ENCODE measurements around the gene WDPCP. TPM values are rescaled to one million over a fixed set of nuclear protein-coding genes. Genes with fewer than 3 reads are reported as not detected.

The WDPCP gene
- total and polyA plus RNA-seq, 2 of the 8 experiments (the other 6 are each of a cell fraction or from before 2014, with no cell fraction given) = 9.3 to 25.8 TPM

DNA sequence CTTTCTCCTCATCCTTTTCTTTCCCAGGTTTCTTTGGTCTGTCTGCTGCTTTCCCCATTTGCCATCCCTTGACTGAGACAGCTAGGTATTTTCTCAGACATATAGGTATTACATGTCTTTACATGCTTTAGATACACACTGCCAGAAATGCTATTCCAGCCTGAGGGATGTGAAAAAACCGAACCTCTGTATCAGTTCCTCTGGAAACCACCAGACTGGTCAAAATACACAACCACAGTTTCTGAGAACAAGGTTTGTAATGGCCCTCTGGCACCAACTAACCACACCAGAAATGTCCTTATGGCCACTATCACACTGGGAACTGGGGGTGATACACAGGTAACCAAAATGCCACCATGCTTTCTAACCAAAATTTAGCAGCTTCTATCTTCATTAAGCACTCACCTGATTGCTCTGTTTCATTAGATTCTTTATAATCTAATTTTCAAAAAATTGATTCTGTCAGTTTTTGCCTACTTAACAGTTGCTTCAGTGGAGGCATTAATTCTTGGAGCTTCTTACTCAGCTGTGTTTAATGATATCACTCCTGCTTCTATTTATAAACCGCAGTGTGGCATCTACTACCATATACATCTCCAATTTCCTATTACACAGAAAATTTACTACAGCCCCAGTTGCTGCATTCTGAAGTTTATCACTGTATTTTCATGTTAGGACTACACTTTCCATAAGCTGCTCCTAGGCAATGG is 243.5 kb downstream of the WDPCP start:
- H3K23ac ChIP-seq (ENCODE audit: insufficient read length) = no peak overlapping the region
- FAIRE-seq = no peak
- H2BK120ac ChIP-seq (replicated peaks; ENCODE audit: low read depth, low read length) = no peak overlapping the region
- no peaks in the 10 kb centered on the region for H3K4me1 ChIP-seq (replicated peaks in 1 of 4; ENCODE audit: control insufficient read depth in 3 of 4, insufficient read depth in 4 of 4, low read length in 3 of 4)
- H3K9me3 ChIP-seq (ENCODE audit: insufficient read depth in 2 of 2, low read depth in 1 of 2, low read length in 1 of 2) = peaks cover 12 to 21% of the 10 kb centered on the region in 2 experiments
- no peak overlapping the region for H3K4me3 ChIP-seq (ENCODE audit: extremely low read depth in 1 of 4, insufficient read depth in 2 of 4, low read depth in 3 of 4, low read length in 4 of 4)
- H2AFZ ChIP-seq (ENCODE audit: low read length) = no peak overlapping the region
- no peak overlapping the region for H3K4ac ChIP-seq (replicated peaks; ENCODE audit: insufficient read length, low read depth, low read length)
- no peak overlapping the region for H3K4me2 ChIP-seq (ENCODE audit: insufficient read depth in 1 of 2, low read depth in 2 of 2, low read length in 2 of 2)
- no peak overlapping the region for H4K8ac ChIP-seq (ENCODE audit: extremely low read depth, insufficient read depth, low read length)
- DNase-seq (ENCODE audit: low read depth in 1 of 2, low spot score in 2 of 2) = no peak
- peaks cover 0 to 1% (median 0%) of the 10 kb centered on the region in 4 experiments; a peak in 1 of 7 replicates for H3K27me3 ChIP-seq (replicated peaks in 1 of 4; ENCODE audit: control insufficient read depth in 3 of 4, extremely low read depth in 1 of 4, insufficient read depth in 3 of 4, low read length in 3 of 4)
- no peak overlapping the region for H3K14ac ChIP-seq (ENCODE audit: insufficient read length)
- POLR2A ChIA-PET (ENCODE audit: partially characterized antibody) = no interaction called here
- no peak overlapping the region for H2BK12ac ChIP-seq (ENCODE audit: low read depth, low read length)
- CTCF ChIA-PET (ENCODE audit: partially characterized antibody) = interaction anchor here (0.6 to 1.2 kb wide), 3 partner anchors 9 to 398 kb away, joined by 3 read pairs; no protein-coding TSS in a partner anchor
- no peak overlapping the region for H3K18ac ChIP-seq (ENCODE audit: extremely low read depth, low read length)
- no peaks in the 10 kb centered on the region for H4K20me1 ChIP-seq (replicated peaks in 1 of 2; ENCODE audit: control insufficient read depth in 1 of 2, insufficient read depth in 2 of 2, low read length in 2 of 2)
- WGBS, 2 experiments (ENCODE audit: extremely low coverage in 1 of 2, insufficient coverage in 1 of 2, insufficient read length in 1 of 2, insufficient replicate concordance in 2 of 2, low coverage in 1 of 2, low lambda C conversion rate in 2 of 2, missing lambda C conversion rate in 1 of 2) = 88% methylated on average over 2 of the region's 2 CpGs; no CpG with 5 or more reads in 1 of the 2 experiments
- no peak overlapping the region for H2BK20ac ChIP-seq (ENCODE audit: low read length)
- no peaks in the 10 kb centered on the region for H3K79me2 ChIP-seq (ENCODE audit: control insufficient read depth in 1 of 2, insufficient read depth in 2 of 2, low read length in 2 of 2)
- H3K56ac ChIP-seq (replicated peaks; ENCODE audit: insufficient read length, low read depth, low read length) = no peak overlapping the region
- H3K79me1 ChIP-seq (ENCODE audit: low read depth, low read length) = no peaks in the 10 kb centered on the region
- no peak overlapping the region for H2AK5ac ChIP-seq (ENCODE audit: low read depth, low read length)
- H2BK5ac ChIP-seq (ENCODE audit: low read depth, low read length) = no peak overlapping the region
- no peak overlapping the region for H2BK15ac ChIP-seq (ENCODE audit: low read length)
- H3K27ac ChIP-seq (ENCODE audit: low read depth, low read length) = no peak overlapping the region
- no peak overlapping the region for H4K5ac ChIP-seq (ENCODE audit: insufficient read length, low read depth, low read length)
- no peak for TF ChIP-seq ASH2L (IDR thresholded peaks at IDR 0.05; ENCODE audit: low read length)
- no peak for TF ChIP-seq CHD2 (IDR thresholded peaks at IDR 0.05; ENCODE audit: low read length)
- no peak for TF ChIP-seq MAX (IDR thresholded peaks at IDR 0.05)
- TF ChIP-seq GABPA (IDR thresholded peaks at IDR 0.05; ENCODE audit: borderline replicate concordance, insufficient read depth, low read length) = no peak
- no peak for TF ChIP-seq CBX8 (IDR thresholded peaks at IDR 0.05; ENCODE audit: borderline replicate concordance, low read depth, low read length)
- TF ChIP-seq BCL11A (IDR thresholded peaks at IDR 0.05; ENCODE audit: low read depth in 2 of 2, low read length in 2 of 2) = no peak
- no peak for TF ChIP-seq CTBP2 (IDR thresholded peaks at IDR 0.05; ENCODE audit: borderline replicate concordance, insufficient read depth, insufficient read length, low read length)
- no peak for TF ChIP-seq BRCA1 (IDR thresholded peaks at IDR 0.05; ENCODE audit: low read depth, low read length)
- TF ChIP-seq FOSL1 (IDR thresholded peaks at IDR 0.05; ENCODE audit: insufficient read depth, low read depth, low read length) = no peak
- H4K91ac ChIP-seq (replicated peaks; ENCODE audit: insufficient read length, low read length) = no peak overlapping the region
- no peak overlapping the region for H3K9ac ChIP-seq (replicated peaks in 1 of 4; ENCODE audit: extremely low read depth in 1 of 4, low read depth in 3 of 4, low read length in 3 of 4)
- peaks cover 0 to 14% (median 0%) of the 10 kb centered on the region in 4 experiments; a peak in 2 of 8 replicates for H3K36me3 ChIP-seq (ENCODE audit: control insufficient read depth in 2 of 4, insufficient read depth in 4 of 4, low read length in 3 of 4)
- H3K23me2 ChIP-seq (ENCODE audit: low read depth, low read length) = no peaks in the 10 kb centered on the region
